GM19238 (cell line): Measurements from ENCODE around the gene CAMTA1.
"Not testable (repeated sequence)": the region's sequence is repeated elsewhere in the genome, so short reads cannot be mapped to it uniquely, and the experiment has no call there.

Experiments used
- DNase-seq: peaks from one replicate; pipeline ENCODE4 v3.0.0; 2011; ENCODE audit warnings: low spot score; ENCODE audit not compliant: insufficient read length

The CAMTA1 gene

DNA sequence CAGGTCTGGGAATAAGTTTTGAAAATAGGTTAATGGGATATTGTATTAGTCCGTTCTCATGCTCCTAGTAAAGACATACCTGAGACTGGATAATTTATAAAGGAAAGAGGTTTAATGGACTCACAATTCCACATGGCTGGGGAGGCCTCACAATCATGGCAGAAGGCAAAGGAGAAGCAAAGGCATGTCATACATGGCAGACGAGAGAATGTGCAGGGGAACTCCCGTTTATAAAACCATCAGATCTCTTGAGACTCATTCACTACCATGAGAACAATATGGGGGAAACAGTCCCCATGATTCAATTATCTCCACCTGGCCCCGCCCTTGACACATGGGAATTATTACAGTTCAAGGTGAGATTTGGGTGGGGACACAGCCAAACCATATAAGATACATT lies 60.5 kb downstream of the CAMTA1 start:
- not testable (repeated sequence) for DNase-seq

DNA sequence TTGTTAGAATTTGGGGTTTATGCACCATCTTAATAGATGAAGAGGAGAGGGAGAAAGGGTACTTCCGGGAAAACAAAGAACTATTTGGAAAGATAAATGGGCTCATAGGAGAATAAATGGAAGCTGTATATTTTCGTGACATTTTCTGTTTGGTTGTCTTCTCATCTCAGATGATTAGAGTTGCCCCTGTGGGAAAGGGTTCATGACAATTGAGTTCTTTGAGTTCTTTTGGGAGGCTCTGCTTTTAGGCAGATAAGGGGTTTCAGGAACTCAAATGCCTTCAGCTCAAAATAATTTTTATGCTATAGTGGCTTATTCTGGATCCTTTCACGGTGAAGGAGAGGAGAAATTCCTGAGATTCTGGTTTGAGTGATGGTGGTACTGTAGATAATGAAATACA lies 63.6 kb downstream of the CAMTA1 start:
- DNase-seq, result no peak

DNA sequence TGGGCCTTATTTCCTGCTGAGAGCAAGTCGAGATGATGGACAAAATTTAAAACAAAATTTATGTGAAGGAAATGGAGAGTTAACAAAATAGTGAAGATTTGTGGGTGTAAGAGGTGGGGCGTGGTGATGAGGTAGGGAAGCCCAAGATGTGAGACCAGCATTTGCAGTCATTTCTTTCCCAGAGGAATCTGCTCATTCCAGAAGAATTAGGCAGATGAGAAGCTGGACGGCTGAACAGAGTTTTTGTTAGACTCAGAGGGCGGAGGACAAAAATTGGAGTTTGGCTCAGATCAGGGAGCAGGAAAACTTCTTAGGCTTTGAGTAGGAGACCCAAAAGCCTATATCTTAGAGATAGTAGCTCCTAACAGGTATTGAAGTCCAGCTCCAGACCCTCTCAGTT lies 65.3 kb downstream of the CAMTA1 start:
- no peak for DNase-seq

DNA sequence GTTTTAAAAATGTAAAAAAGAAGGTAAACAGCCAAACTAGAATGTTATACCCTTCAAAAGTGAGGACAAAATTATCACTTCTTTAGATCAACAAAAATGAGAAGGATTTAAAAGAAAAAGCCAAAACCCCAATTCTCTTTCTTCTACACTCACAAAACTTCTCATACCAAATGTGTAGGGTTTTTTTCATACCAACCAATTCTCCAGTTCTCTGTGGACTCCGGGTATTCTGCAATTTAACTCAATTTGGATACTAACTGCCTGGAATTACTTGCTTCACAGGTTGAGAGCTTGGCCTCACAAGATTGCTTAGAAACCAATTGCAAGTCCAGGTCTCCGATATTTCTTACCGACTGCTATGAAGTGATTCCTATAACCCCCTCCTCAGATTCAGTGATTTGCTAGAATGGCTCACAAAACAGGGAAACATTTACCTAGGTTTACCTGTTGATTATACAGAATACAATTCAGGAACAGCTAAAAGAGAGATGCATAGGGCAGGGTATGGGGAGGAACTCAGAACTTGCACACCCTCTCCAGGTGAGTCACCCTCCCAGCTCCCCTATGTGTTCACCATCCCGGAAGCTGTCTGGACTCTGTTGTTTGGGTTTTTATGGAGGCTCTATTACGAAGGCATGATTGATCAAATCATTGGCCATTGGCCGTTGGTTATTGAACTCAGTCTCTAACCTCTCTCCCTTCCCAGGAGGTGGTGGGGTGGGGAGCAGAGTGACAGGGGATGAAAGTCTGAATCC lies 67.1 kb downstream of the CAMTA1 start:
- DNase-seq, result no peak

DNA sequence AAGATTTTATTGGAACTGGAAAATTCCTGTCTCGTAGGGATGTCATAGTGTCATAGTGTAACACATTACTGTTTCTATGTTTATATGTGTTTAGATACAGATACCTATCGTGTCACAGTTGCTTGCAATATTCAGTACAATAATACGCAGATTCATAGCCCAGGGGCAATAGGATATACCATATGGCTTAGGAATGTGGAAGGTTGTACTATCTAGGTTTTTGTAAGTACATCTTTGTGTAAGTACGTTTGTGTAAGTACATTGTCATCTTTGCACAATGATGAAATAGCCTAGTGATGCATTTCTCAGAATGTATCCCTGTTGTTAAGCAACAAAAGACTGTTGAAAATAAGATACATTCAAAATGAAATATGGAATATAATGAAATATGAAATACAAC lies 68.9 kb downstream of the CAMTA1 start:
- no peak for DNase-seq

DNA sequence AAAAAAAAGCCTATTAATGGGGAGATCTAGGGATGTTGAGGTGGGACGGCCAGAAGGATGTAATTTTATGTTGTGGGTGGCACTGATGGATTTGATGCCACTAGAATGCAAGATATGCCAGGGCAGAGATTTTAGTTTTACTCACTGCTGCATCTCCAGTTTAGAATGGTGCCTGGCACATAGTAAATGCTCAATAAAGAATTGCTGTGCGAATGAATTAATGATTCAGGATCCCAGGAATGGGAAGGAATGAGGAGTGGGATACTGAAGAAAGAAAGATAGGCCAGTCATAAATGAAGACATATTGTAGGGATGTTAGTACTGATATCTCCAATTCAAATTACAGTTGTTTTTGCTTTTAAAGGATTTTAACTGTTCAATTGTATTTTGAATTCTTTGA lies 72.6 kb downstream of the CAMTA1 start:
- DNase-seq, result no peak

DNA sequence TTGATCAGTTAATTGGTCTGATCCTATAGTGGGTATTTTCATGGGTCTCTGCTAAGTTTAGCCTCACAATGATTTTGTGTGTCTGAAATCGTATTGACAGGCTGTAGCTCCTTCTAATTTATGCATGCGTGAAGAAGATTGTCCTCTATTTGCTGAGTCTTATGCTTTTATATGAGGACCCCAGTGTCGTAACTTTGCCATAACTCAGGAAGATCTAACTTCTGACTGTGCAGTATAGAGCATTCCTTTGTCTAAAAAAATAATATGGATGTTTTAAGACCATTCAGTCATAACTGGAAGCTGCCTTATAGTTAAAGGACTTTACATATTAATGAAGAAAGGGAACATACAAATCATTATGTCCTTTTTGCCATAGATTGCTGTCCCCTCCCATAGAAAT lies 73.3 kb downstream of the CAMTA1 start:
- DNase-seq, result no peak

DNA sequence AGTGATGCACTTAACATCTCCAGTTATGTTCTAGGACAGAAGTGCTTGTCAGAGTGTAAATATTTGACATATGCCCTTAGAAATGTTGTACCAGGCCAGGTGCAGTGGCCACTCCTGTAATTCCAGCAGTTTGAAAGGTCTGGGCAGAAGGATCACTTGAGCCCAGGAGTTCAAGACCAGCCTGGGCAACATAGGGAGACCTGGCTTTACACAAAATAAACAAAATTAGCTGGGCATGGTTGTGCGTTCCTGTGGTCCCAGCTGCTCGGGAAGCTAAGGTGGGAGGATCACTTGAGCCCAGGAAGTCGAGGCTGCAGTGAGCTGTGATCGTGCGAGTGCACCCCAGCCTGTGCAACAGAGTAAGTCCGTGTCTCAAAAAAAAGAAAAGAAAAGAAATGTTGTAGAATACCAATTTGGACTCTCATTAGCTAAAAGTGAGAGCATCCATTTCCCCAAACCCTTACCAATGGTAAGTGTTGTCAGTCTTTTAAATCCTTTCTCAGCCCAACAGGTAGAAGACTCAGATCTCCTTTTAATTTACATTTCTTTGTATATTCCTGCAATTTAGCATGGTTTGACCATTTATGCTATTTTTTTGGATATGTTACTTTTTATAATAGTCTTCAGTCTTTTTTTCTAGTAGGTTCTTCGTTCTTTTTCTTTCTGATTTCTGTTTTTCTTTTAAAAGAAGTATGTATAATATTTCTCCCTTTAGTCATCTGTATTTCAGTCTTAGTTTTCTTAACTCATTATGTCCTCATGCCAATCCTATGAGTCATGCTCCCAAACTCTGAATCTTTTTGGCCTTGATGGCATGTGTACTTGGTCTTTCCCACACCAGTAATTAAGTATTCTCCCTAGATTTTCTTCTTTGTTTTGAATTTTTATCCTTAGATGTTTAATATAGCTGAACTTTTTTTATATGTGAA lies 74.4 kb downstream of the CAMTA1 start:
- DNase-seq, result no peak

DNA sequence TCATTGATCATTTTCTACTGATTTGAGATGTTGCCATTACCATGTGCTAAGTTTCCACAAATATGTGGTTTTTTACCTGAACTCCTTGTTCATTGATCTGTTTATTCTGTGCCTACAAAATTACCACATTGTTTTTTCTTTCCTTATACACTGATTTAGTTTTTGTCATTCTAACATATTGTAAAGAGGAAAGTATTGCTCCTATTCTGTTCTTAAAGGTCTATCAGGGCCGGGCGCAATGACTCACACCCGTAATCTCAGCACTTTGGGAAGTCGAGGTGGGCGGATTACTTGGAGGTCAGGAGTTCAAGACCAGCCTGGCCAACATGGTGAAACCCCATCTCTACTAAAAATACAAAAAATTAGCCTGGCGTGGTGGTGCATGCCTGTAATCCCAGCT lies 75.1 kb downstream of the CAMTA1 start:
- DNase-seq, result no peak

DNA sequence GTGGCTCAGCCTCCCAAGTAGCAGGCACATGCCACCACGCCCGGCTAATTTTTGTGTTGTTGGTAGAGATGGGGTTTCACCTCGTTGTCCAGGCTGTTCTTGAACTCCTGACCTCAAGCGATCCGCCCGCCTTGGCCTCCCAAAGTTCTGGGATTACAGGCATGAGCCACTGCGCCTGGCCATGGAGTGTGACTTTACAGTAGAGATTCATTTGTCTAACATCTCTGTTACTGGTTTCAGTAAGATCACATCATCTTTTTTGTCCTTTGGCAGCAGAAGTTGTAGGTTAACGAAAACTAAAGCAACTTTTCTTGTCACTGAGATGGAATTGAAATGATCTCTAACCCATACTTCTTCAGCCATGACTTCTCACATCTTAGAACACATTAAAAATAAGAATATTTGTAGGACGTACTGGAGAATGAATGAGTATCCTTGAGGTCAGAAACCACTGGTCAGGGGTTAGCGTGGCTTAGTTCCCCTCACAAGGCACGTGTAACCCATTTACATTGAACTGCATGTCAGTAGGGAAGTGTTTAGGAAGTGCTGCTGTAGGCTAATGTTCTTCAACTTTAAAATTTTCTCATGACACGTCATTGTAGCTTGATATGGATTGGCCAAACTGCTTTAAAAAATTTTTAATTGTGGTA lies 75.9 kb downstream of the CAMTA1 start:
- DNase-seq, result no peak

DNA sequence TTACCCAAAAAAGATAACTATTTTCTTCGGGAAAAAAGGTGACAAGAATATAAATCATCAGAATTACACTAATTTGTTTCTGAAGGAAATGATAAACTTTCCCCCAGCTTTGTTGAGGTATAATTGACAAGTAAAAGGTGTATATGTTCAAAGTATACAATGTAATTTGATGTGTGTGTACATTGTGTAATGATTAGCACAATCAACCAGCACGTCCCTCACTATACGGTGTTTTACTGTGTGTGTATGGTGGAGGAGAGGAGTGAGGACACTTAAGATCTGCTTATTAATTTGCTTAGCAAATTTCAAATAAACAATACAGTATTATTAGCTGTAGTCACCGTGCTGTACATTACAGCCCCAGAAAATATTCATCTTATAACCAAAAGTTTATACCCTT lies 77.7 kb downstream of the CAMTA1 start:
- DNase-seq, result no peak

DNA sequence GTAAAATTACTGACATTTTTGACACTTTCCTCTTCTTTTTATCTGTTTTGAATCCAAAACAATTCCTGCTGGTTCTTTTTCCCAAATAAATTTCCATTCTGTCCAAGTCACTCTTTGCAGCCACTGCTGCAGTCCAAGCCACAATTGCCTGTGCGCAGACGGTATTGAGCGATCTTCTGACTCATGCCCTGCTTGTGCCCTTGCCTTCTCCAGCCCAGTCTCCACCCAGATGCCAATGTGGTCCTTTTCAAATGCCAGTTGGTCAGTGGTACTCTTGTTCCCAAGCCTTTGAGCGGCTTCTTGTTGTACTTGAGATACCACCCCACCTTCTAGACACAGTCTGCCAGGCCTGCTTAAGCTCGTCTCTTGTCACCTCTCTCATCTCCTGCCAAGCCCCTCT lies 78.9 kb downstream of the CAMTA1 start:
- no peak for DNase-seq

DNA sequence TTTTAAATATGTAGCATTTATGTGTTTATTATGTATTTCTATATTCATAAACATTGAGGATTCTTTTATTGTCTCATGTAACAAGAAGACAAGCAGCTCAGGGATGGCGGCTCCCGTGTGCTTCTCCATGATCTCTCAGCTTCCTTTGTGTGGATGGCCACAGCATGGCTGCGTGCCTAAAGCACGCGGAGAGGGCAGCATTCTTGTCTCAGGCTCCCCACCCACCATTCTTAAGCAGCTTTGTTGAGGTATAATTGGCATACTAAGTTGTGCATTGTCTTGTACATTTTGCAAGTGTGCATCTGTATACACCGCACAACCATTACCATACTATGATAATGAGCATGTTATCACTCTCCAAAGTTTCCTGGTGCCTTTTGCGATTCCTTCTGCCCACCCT lies 81.6 kb downstream of the CAMTA1 start:
- no peak for DNase-seq

DNA sequence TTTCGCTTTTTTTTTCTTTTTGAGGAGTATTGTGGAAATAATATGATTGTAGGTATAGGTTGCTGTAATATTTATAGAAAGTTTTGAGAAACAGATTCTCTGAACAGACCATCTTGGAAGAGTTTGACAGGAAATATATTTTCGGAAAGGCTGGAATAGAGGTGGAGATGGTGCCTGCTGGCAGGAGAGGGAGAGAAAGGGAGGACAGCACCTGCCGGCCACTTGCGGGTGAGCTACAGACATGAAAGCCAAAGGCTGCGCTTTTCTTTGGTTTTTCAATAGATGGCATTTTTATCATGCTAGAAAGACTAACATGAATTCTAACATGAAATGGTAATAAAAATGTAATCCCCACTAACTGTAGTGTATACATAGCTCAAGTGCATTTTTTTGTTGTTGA lies 82.1 kb downstream of the CAMTA1 start:
- DNase-seq, result no peak

DNA sequence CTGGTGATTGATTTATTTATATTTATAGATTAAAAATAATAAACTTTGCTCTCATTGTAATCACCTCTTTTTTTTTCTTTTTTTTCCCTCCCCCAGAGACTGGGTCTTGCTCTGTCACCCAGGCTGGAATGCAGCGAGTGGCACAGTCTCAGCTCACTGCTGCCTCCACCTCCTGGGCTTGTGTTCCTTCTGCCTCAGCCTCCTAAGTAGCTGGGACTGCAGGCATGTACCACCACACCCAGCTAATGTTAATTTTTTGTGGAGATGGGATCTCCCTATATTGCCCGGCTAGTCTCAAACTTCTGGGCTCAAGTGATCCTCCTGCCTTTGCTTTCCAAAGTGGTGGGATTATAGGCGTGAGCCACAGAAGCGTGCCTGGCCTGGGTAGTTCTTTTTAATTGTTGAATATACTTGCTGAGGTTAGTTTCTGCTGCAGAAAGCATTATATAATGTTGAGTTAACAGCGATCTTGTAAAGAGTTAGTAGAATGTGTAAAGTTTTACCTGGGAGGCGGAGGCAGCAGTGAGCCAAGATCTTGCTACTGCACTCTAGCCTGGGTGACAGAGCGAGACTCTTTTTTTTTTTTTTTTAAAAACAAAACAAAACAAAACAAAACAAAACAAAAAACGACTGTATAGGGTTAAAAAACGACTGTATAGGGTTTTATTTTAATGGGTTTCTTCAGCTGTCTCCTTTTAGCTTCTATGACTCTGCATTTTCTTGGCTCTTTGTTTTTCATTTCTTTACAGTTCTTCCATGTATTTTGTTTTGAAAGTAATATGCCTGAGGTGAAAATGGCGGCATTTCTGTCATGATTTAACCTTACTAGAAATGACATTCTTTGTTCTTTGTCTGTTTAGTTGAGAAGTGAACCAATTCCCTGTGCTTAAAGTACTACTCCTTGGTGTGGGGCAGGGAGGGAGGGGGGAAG lies 82.7 kb downstream of the CAMTA1 start:
- DNase-seq, result no peak

DNA sequence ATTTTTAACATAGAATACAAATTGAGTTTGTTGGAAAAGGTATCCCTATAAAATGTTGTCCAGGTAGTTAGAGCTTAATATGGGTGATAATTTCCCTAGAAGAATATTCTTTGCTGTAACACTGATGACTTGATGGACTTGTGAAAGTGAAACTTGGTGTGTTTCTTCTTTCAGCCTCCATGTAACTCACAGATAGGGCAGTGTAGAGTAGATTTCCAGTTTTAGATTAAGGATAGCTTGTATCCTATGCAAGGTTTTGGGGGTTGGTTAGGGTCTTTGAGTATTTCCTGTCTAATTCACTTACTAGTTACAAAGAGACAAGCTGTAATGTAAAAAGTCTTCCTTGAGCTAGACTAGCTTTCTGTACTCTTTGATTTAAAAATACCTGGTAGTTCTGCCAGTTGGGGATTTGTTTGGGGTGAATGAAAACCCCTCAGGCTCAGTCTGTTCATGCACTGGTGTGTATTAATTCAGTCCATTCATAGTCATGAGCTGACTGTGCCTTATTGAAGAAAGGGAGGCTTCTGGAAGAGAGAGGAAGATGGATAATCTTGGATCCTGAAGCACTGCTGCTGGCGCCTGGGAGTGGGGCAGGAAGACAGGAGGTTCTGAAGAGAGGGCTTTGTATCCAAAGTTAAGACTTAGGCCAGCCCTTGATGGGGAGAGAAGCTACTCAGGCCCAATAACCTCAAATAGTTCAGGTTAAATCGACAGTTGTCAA lies 83.6 kb downstream of the CAMTA1 start:
- no peak for DNase-seq

DNA sequence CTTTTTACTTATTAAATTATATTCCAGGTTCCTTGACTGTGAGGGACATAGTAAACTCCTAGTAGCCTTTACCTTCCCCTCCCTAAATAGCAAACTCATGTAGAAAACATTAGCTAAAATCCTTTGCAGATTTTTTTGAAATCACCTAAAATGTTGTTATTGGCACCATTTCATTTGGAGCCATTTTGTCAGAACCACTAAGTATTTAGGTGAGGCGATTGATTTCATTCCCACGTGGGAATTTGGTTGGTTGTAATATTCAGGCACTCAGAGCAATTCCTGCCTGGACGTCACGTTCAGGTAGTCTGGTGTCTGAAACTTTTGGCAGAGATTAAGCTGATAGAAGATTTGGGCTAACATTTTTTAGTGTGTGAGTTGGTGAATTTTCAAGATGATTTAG lies 84.3 kb downstream of the CAMTA1 start:
- DNase-seq, result no peak

DNA sequence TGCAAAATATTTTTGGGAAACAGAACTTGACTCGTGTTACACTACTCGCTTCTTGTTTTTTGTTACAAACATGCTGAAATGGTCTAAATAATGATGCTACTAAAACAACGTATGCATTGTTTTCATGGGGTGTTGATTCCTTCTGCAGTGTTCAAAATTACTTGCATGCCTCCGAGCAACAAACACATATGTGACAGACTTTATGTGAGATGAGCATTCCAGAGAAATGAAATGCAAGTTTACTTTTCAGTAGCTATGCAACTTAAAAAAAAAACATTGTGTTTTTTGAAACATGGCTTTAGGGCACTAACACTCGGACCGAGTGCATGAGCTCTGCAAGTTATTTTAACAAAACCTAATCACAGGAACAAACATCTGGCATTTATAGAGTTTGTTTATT lies 84.8 kb downstream of the CAMTA1 start:
- DNase-seq, result no peak

DNA sequence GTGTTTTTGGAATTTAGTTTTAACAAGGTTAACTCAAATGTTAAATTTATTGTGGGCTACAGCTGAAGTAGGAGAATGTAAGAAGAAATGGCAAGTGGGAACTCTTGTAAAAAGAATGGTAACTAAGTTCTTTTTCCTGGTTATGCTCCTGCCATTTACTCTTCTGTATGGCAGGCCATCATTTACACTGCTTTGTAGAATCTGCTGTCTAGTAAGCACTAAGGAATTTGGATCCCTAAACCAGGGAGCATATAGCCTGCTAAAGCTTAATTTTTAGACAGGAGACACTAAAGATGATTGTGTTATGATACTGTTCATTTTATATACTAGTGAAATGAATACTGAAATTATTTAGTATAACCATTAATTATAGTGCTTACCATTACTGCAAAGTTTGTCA lies 85.3 kb downstream of the CAMTA1 start:
- DNase-seq, result no peak

DNA sequence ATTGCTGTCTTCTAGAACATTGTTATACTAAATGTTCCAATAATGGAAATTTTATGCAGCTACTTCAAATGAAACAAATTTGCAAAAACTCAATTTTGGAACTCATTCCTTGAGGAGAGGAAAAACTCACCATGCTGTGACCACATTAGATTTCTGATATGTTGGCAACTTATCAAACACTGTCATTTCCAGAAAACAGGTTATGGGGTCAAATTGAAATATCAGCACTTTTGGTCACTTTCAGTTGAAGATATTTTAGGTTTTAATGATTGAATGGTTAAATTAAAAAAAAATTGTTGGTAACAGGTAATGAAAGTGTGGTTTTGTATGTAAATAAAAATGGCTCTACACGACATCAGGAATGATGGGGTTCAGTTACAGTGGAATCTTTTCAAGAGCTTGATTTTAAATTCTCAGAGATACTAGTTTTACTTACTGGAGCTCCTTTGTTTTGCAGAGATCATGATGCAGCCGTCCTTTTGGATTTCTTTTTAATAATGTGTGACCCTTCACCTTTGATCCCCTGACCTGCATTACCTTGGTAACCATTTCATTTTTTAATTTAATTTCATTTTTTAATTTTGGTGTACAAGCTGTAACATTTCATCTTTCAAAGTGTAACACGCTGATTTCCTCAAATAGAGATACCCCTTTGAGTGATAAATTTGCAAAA lies 86.2 kb downstream of the CAMTA1 start:
- DNase-seq, result no peak
